Astrocyte (in vitro differentiated cells and primary cell): ENCODE measurements around the gene PCAT6.

Experiments
- CTCF ChIP-seq: IDR thresholded peaks from 2 replicates; pipeline ENCODE4 v1.5.1; 2011; ENCODE audit warnings: low read depth, mild to moderate bottlenecking, inconsistent platforms, low read length, moderate library complexity; ENCODE audit not compliant: insufficient read depth
- EZH2 ChIP-seq: IDR thresholded peaks from 2 replicates; pipeline ENCODE4 v1.6.1; 2012; ENCODE audit warnings: mild to moderate bottlenecking, low read length, inconsistent platforms; ENCODE audit not compliant: insufficient read depth

GRCh38 chr1:202836623-202837403, 26.1 kb downstream of the PCAT6 start:
- TF ChIP-seq CTCF (no peak), EZH2 (no peak)
